PC-3 (cell line): ENCODE results near the gene IFNAR1. TPM values are rescaled to one million over a fixed set of nuclear protein-coding genes. Genes with fewer than 3 reads are reported as not detected.
A peak's percentile ranks its signal among the peaks of the same experiment; 100 is the strongest.

Experiments
- ATAC-seq: fragments of 200-7000 bp; cut with Tn5 transposase; 2 replicates; pipeline ENCODE4 v1.9.1; 2020; ENCODE audit warnings: mild to moderate bottlenecking, moderate library complexity
- BruUV-seq: library from RNA; stranded (reverse); fragments of 400-500 nt; replicated peaks from 2 replicates; lab custom pipeline; 2021; lab: Mats Ljungman, UMichigan
- CTCF ChIA-PET: fragments of 300-600 bp; sonication (Branson Sonifier 250); formaldehyde crosslinking; loops from one replicate; lab custom pipeline; 2022; ENCODE audit warnings: antibody characterized with exemption; lab: Charles Lee
- POLR2A ChIA-PET: fragments of 300-600 bp; sonication (Branson Sonifier 250); formaldehyde crosslinking; loops from one replicate; lab custom pipeline; 2022; ENCODE audit warnings: antibody characterized with exemption; ENCODE audit not compliant: unreplicated experiment; lab: Charles Lee
- DNase-seq: peaks from one replicate; pipeline ENCODE4 v3.0.0-alpha.2; 2015
- H2AFZ ChIP-seq: fragments of 300-600 bp; sonication (generic); 2 replicates; pipeline ENCODE4 v1.6.0; 2016; ENCODE audit warnings: antibody characterized with exemption, low read length
- H3F3A ChIP-seq: fragments of 300-600 bp; sonication (generic); one replicate; pipeline ENCODE4 v1.6.0; 2017; ENCODE audit warnings: antibody characterized with exemption, low read length, control low read depth, mild to moderate bottlenecking; ENCODE audit not compliant: unreplicated experiment
- H3K27ac ChIP-seq: fragments of 300-600 bp; sonication (generic); 2 replicates; pipeline ENCODE4 v1.5.1; 2016; ENCODE audit warnings: mild to moderate bottlenecking, low read length
- H3K27me3 ChIP-seq: fragments of 300-600 bp; sonication (generic); 2 replicates; pipeline ENCODE4 v1.6.1; 2016; ENCODE audit warnings: low read length, mixed read lengths
- H3K36me3 ChIP-seq: fragments of 300-600 bp; sonication (generic); 2 replicates; pipeline ENCODE4 v1.6.1; 2016; ENCODE audit warnings: low read depth, mixed run types, low read length, mixed read lengths
- H3K4me1 ChIP-seq: fragments of 300-600 bp; sonication (generic); 2 replicates; pipeline ENCODE4 v1.5.1; 2016; ENCODE audit warnings: low read length; ENCODE audit not compliant: insufficient read depth
- H3K4me2 ChIP-seq: fragments of 300-600 bp; sonication (generic); 2 replicates; pipeline ENCODE4 v1.6.0; 2016; ENCODE audit warnings: low read length
- H3K4me3 ChIP-seq: fragments of 300-600 bp; sonication (generic); 2 replicates; pipeline ENCODE4 v1.5.1; 2016; ENCODE audit warnings: mild to moderate bottlenecking, low read length, mixed read lengths
- H3K79me2 ChIP-seq: fragments of 300-600 bp; sonication (generic); 2 replicates; pipeline ENCODE4 v1.6.1; 2017; ENCODE audit warnings: low read length, mixed read lengths
- H3K9ac ChIP-seq: fragments of 300-600 bp; sonication (generic); 2 replicates; pipeline ENCODE4 v1.6.0; 2016; ENCODE audit warnings: mild to moderate bottlenecking, low read length
- H3K9me2 ChIP-seq: fragments of 300-600 bp; sonication (generic); replicated peaks from 2 replicates; pipeline ENCODE4 v1.6.1; 2016; ENCODE audit warnings: mixed run types, low read length, mixed read lengths
- H3K9me3 ChIP-seq: fragments of 300-600 bp; sonication (generic); 2 replicates; pipeline ENCODE4 v1.6.1; 2016; ENCODE audit warnings: low read length, mixed read lengths
- H4K20me1 ChIP-seq: fragments of 300-600 bp; sonication (generic); 2 replicates; pipeline ENCODE4 v1.6.1; 2016; ENCODE audit warnings: low read length, mixed read lengths
- CTCF ChIP-seq: fragments of 300-600 bp; sonication (generic); conservative IDR thresholded peaks from 2 replicates; pipeline ENCODE4 v1.5.1; 2017; ENCODE audit warnings: antibody characterized with exemption, low read depth, mild to moderate bottlenecking, low read length
- EZH2 ChIP-seq: fragments of 300-600 bp; sonication (generic); IDR thresholded peaks from one replicate; pipeline ENCODE4 v1.6.1; 2017; ENCODE audit warnings: antibody characterized with exemption, mild to moderate bottlenecking, low read length; ENCODE audit not compliant: unreplicated experiment
- EZH2phosphoT487 ChIP-seq: fragments of 300-600 bp; sonication (generic); IDR thresholded peaks from 2 replicates; pipeline ENCODE4 v1.6.1; 2018; ENCODE audit warnings: mild to moderate bottlenecking, antibody characterized with exemption, low read length, borderline replicate concordance
- intact Hi-C: fragments of 100-400 bp; cut with micrococcal nuclease; formaldehyde crosslinking; loops from 2 replicates; pipeline ENCODE4 v1.9.0; 2023
- total RNA-seq: library from RNA; depleted of rRNA; stranded (reverse); fragments of >200 nt; gene quantifications from 2 replicates; pipeline ENCODE4 v1.2.3, GENCODE V29; 2014

Gene IFNAR1
- total RNA-seq, 1 experiment from 2014 or later = 13.2 TPM

- no TSS peak for BruUV-seq
- H3K36me3 ChIP-seq = no peaks in the 10 kb centered on the region
- ChIA-PET POLR2A (no interaction called here), CTCF (no interaction called here)
- ATAC-seq (no peak), DNase-seq (no peak)
- intact Hi-C loops = no loop called here
- H3K9me3 ChIP-seq = no peaks in the 10 kb centered on the region
- no peak overlapping the region for H2AFZ ChIP-seq
- H3F3A ChIP-seq = no peaks in the 10 kb centered on the region
- no peak overlapping the region for H3K9ac ChIP-seq
- H3K4me3 ChIP-seq = no peak overlapping the region
- H3K4me2 ChIP-seq = no peak overlapping the region
- H3K27me3 ChIP-seq = no peaks in the 10 kb centered on the region
- no peaks in the 10 kb centered on the region for H3K9me2 ChIP-seq
- H4K20me1 ChIP-seq = no peaks in the 10 kb centered on the region
- no peak overlapping the region for H3K27ac ChIP-seq
- TF ChIP-seq EZH2 (no peak), EZH2phosphoT487 (no peak), CTCF (no peak)
- no peaks in the 10 kb centered on the region for H3K79me2 ChIP-seq
- H3K4me1 ChIP-seq = no peaks in the 10 kb centered on the region
These were observed 31.6 kb upstream of the IFNAR1 start for GRCh38 chr21:33293136-33293535.

- BruUV-seq = no TSS peak
These were observed 31.0 kb upstream of the IFNAR1 start for GRCh38 chr21:33293811-33294216.

More at GRCh38 chr21:33293811-33294216, 31.0 kb upstream of the IFNAR1 start:
- ATAC-seq (no peak), DNase-seq (peak; percentile 19)
- Histone ChIP-seq H3K27ac (no peak overlapping the region), H3K9me3 (no peaks in the 10 kb centered on the region), H3K36me3 (no peaks in the 10 kb centered on the region), H4K20me1 (no peaks in the 10 kb centered on the region), H2AFZ (no peak overlapping the region), H3K9me2 (no peaks in the 10 kb centered on the region), H3K4me1 (peaks cover 3% of the 10 kb centered on the region), H3K9ac (no peak overlapping the region), H3F3A (no peaks in the 10 kb centered on the region), H3K4me2 (no peak overlapping the region), H3K79me2 (no peaks in the 10 kb centered on the region), H3K4me3 (no peak overlapping the region), H3K27me3 (no peaks in the 10 kb centered on the region)
- ChIA-PET POLR2A (no interaction called here), CTCF (no interaction called here)
- intact Hi-C loops = no loop called here
- TF ChIP-seq EZH2 (no peak), CTCF (no peak), EZH2phosphoT487 (no peak)
